ENCODE results near the gene FIG4.

- no peak for TF ChIP-seq CTCF (optimal IDR thresholded peaks at IDR 0.05 in 1 of 3, IDR thresholded peaks at IDR 0.05 in 1 of 3, conservative IDR thresholded peaks at IDR 0.05 in 1 of 3; ENCODE audit: extremely low read depth in 1 of 3, insufficient read depth in 2 of 3, low read length in 3 of 3)
- no peak for TF ChIP-seq EZH2 (IDR thresholded peaks at IDR 0.05; ENCODE audit: low read length)
These were observed 14.4 kb upstream of the FIG4 start for GRCh38 chr6:109676724-109677123.
